Body of pancreas (tissue), 4 donors: ENCODE measurements around the gene GATA2. TPM values are rescaled to one million over a fixed set of nuclear protein-coding genes. Genes with fewer than 3 reads are reported as not detected.

Source experiments
- ATAC-seq: fragments of 150-250 bp; one replicate; pipeline ENCODE4 v1.9.1; 2016
- DNase-seq, 4 donors: peaks; one replicate each; pipeline ENCODE4 v3.0.0-alpha.2; 2019
- H3K27ac ChIP-seq, 4 donors: fragments of 200-600 bp; sonication (generic); 1 replicate in 3 of 4; 2 replicates in 1 of 4; pipeline versions ENCODE4 v1.5.1 to v1.6.1; 2016 to 2019; ENCODE audit warnings: mild to moderate bottlenecking in 1 of 4, mixed read lengths in 1 of 4, moderate library complexity in 1 of 4
- H3K27me3 ChIP-seq, 2 donors: fragments of 200-600 bp; sonication (generic); one replicate each; pipeline ENCODE4 v1.6.0; 2016; ENCODE audit warnings: mild to moderate bottlenecking in 1 of 2
- H3K36me3 ChIP-seq, 2 donors: fragments of 200-600 bp; sonication (generic); replicated peaks in 1 of 2; 2 replicates each; pipeline ENCODE4 v1.5.1; 2016; ENCODE audit warnings: low read depth in 2 of 2; ENCODE audit not compliant: insufficient read depth in 1 of 2
- H3K4me1 ChIP-seq: fragments of 200-600 bp; sonication (generic); one replicate; pipeline ENCODE4 v1.6.0; 2016
- H3K4me3 ChIP-seq, 2 donors: fragments of 200-600 bp; sonication (generic); 1 replicate in 1 of 2; 2 replicates in 1 of 2; pipeline ENCODE4 v1.5.1; 2016 to 2019
- H3K9me3 ChIP-seq, 3 donors: fragments of 200-600 bp; sonication (generic); 1 replicate in 2 of 3; 2 replicates in 1 of 3; pipeline ENCODE4 v1.5.1; 2016
- CTCF ChIP-seq, 7 experiments: fragments of 450-650 bp in 4 of 7; fragments of 200-600 bp in 3 of 7; sonication (generic) in 3 of 7; IDR thresholded peaks; one replicate each; pipeline ENCODE4 v1.5.1; 2016 to 2019; ENCODE audit warnings: antibody characterized with exemption in 7 of 7
- POLR2A ChIP-seq, 3 donors: fragments of 450-650 bp; IDR thresholded peaks; one replicate each; pipeline ENCODE4 v1.6.1; 2016; ENCODE audit warnings: antibody characterized with exemption in 3 of 3, mild to moderate bottlenecking in 2 of 3
- WGBS, 2 donors: methylation state at CpG; one replicate each; pipeline ENCODE4 v1.1.5; 2017; 5-methylcytosine and 5-hydroxymethylcytosine counted together
- intact Hi-C: fragments of 100-400 bp; cut with DNase I; formaldehyde crosslinking; loops from one replicate; pipeline ENCODE4 v1.15.1; 2023
- total RNA-seq, 2 donors: library from RNA; depleted of rRNA; stranded (reverse); fragments of >200 nt; gene quantifications; one replicate each; pipeline ENCODE4 v1.1.0, GENCODE V29; 2016

The GATA2 gene
- total RNA-seq, 2 donors from 2014 or later, result 11.7 to 12.9 TPM

DNA sequence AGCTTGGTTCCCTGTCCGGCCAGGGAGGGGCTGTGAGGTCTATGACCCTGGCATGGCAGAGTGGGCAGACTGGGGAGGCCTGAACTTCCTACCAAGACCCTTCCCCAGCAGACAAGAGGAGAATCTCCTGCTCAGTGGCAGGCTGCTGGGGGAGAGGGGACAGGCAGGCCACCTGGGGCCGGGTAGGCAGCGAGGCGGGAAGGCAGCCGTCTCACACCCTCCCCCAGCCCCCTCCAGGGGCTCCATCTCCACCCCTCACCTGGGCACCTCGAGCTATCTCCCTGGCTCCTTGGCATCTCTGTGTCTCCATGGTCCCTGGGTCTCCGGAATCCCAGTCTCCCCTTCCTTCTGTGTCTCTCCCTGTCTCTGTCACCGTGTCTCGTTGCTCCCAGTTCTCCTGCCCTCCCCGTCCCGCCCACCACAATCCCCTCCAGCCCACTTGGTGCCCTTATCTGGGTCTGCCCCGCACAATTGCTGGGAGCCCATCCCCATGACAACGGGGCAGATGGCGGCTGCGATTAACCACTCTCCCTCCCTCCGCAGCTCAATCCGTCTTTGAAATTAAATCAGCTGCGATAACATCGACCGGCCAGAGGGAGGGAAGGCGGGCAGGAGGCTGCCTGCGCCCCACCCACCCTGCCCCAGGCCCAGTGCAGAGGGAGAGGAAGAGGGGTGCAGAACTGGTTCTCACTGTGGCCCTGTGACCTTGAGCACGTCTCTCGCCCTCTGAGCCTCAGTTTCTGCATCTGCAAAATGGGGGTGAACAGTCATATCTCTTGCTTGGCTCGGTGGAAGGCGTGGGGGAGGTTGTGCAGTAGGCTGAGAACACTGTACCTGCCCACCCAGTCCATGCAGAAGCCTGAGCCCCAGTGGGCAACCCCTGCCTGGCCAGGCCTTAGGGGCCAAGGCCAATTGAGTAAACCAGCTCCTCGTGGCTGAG, 36.0 kb downstream of the GATA2 start:
- 51 to 59% methylated on average over 23 to 26 of the region's 27 CpGs for WGBS, 2 donors
- intact Hi-C loops, result no loop called here
- DNase-seq (no peak), ATAC-seq (no peak)
- no peaks in the 10 kb centered on the region for H3K36me3 ChIP-seq
- TF ChIP-seq POLR2A (IDR thresholded peaks at IDR 0.05) (no peak), CTCF (IDR thresholded peaks at IDR 0.05) (no peak)
- no peaks in the 10 kb centered on the region for H3K9me3 ChIP-seq
- no peaks in the 10 kb centered on the region for H3K27me3 ChIP-seq
- H3K4me3 ChIP-seq, result no peak overlapping the region
- H3K27ac ChIP-seq, result no peak overlapping the region
- H3K4me1 ChIP-seq, result no peaks in the 10 kb centered on the region

- intact Hi-C loops, result no loop called here
- H3K4me1 ChIP-seq, result no peaks in the 10 kb centered on the region
- WGBS, 2 donors, result 73 to 76% methylated on average over 15 to 16 of the region's 16 CpGs
- H3K36me3 ChIP-seq, result no peaks in the 10 kb centered on the region
- no peak for ATAC-seq
- no peak overlapping the region for H3K27ac ChIP-seq
- no peak for TF ChIP-seq POLR2A (IDR thresholded peaks at IDR 0.05)
- TF ChIP-seq CTCF (IDR thresholded peaks at IDR 0.05), result no peak
- H3K27me3 ChIP-seq, result no peaks in the 10 kb centered on the region
- H3K9me3 ChIP-seq, result no peaks in the 10 kb centered on the region
- H3K4me3 ChIP-seq, result no peak overlapping the region
- DNase-seq, result no peak
These were observed 36.9 kb downstream of the GATA2 start for GRCh38 chr3:128455786-128456748.

DNA sequence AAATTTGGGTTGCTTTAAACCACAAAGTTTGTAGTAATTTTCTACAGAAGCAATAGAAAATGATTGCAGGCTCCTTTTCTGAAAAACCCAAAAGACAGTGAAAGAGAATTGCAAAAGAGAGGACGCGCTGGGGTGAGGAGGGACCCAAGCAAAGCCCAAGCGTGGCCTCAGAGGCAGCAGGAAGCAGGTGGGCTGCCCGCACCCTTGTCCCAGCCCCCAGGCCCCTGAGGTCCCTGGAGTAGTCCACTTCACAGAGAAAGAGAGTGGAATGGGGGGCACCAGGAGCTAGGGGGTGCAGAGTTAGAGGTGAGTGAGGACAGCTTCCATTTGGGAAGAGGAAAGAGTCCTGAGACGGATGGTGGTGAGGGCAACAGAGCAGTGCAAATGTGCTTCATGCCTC, 37.9 kb downstream of the GATA2 start:
- Histone ChIP-seq H3K27me3 (no peaks in the 10 kb centered on the region), H3K27ac (no peak overlapping the region), H3K36me3 (no peaks in the 10 kb centered on the region), H3K4me3 (no peak overlapping the region), H3K9me3 (no peaks in the 10 kb centered on the region), H3K4me1 (no peaks in the 10 kb centered on the region)
- ATAC-seq (no peak), DNase-seq (no peak)
- intact Hi-C loops, result no loop called here
- TF ChIP-seq POLR2A (IDR thresholded peaks at IDR 0.05), result no peak
- TF ChIP-seq CTCF (IDR thresholded peaks at IDR 0.05), result no peak
- WGBS, 2 donors, result 61 to 83% methylated on average over 5 of the region's 5 CpGs

DNA sequence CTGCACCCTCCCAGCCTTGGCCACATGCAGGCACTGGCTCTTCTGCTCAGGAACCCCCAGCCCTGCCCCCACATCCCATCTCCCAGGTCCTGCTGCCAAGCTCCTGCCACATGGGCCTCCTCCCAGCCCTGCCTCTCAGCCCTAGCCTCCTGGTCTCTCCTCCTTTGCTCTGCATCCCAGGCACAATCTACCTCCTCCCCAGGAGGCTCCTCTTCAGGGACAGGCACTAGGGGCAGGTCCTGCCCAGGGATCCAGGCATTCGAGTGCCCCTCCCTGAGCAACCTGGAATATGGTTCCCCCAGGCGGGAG, 38.7 kb downstream of the GATA2 start:
- no peak for DNase-seq
- Histone ChIP-seq H3K4me1 (no peaks in the 10 kb centered on the region), H3K4me3 (no peak overlapping the region), H3K9me3 (no peaks in the 10 kb centered on the region), H3K27ac (no peak overlapping the region), H3K27me3 (no peaks in the 10 kb centered on the region), H3K36me3 (no peaks in the 10 kb centered on the region)
- TF ChIP-seq CTCF (IDR thresholded peaks at IDR 0.05) (no peak), POLR2A (IDR thresholded peaks at IDR 0.05) (no peak)
- ATAC-seq, result no peak
- intact Hi-C loops, result no loop called here
- WGBS, 2 donors, result 86 to 94% methylated on average over 2 of the region's 2 CpGs
